Endodermal cell (in vitro differentiated cells): ENCODE data around the gene PRR9. TPM values are rescaled to one million over a fixed set of nuclear protein-coding genes. Genes with fewer than 3 reads are reported as not detected.

Experiments used
- DNase-seq: peaks from one replicate; pipeline ENCODE4 v3.0.0-alpha.2; 2017
- H3K27ac ChIP-seq: 2 replicates; pipeline ENCODE4 v1.5.1; 2013; ENCODE audit warnings: mild to moderate bottlenecking, low read depth, low read length, moderate library complexity
- H3K27me3 ChIP-seq: 2 replicates; pipeline ENCODE4 v1.6.1; 2013; ENCODE audit warnings: mild to moderate bottlenecking, low read length, moderate library complexity; ENCODE audit not compliant: insufficient read depth, control insufficient read depth, poor library complexity, severe bottlenecking
- H3K36me3 ChIP-seq: 2 replicates; pipeline ENCODE4 v1.7.0; 2013; ENCODE audit warnings: mild to moderate bottlenecking, low read length, moderate library complexity; ENCODE audit not compliant: control insufficient read depth, insufficient read depth
- H3K4me1 ChIP-seq: one replicate; pipeline ENCODE4 v1.7.0; 2013; ENCODE audit warnings: low read length; ENCODE audit not compliant: control insufficient read depth, insufficient read depth
- H3K4me3 ChIP-seq: 2 replicates; pipeline ENCODE4 v1.5.1; 2013; ENCODE audit warnings: mild to moderate bottlenecking, low read length, moderate library complexity
- H3K9ac ChIP-seq: 2 replicates; pipeline ENCODE4 v1.6.1; 2013; ENCODE audit warnings: mild to moderate bottlenecking, low read length, moderate library complexity; ENCODE audit not compliant: poor library complexity, severe bottlenecking; ENCODE audit errors: extremely low read depth
- H3K9me3 ChIP-seq: 2 replicates; pipeline ENCODE4 v1.6.1; 2013; ENCODE audit warnings: mild to moderate bottlenecking, low read length, moderate library complexity; ENCODE audit not compliant: control insufficient read depth
- H3K27ac Mint-ChIP-seq: 2 replicates; pipeline ENCODE4 v1.8.0; 2020; ENCODE audit warnings: mixed read lengths
- H3K27me3 Mint-ChIP-seq: 2 replicates; pipeline ENCODE4 v1.8.0; 2021; ENCODE audit warnings: mild to moderate bottlenecking, mixed read lengths; ENCODE audit not compliant: insufficient read depth
- H3K36me3 Mint-ChIP-seq: 2 replicates; pipeline ENCODE4 v1.8.0; 2020; ENCODE audit warnings: low read depth, mixed read lengths
- H3K4me1 Mint-ChIP-seq: 2 replicates; pipeline ENCODE4 v1.8.0; 2020; ENCODE audit warnings: mixed read lengths
- H3K4me3 Mint-ChIP-seq: 2 replicates; pipeline ENCODE4 v1.8.0; 2020; ENCODE audit warnings: mild to moderate bottlenecking, moderate library complexity, mixed read lengths
- H3K9me3 Mint-ChIP-seq: 2 replicates; pipeline ENCODE4 v1.8.0; 2020; ENCODE audit warnings: mild to moderate bottlenecking, mixed read lengths
- CTCF ChIP-seq: fragments of 200-600 bp; sonication (generic); conservative IDR thresholded peaks from 2 replicates; pipeline ENCODE4 v1.5.0; 2021; ENCODE audit warnings: antibody characterized with exemption, mild to moderate bottlenecking
- WGBS, 2 experiments: methylation state at CpG; one replicate each; pipeline versions ENCODE4 v1.1.5 to v1.1.7; 2013; ENCODE audit warnings: missing lambda C conversion rate in 2 of 2, mixed read lengths in 1 of 2; ENCODE audit not compliant: insufficient coverage in 1 of 2, insufficient read length in 1 of 2; 5-methylcytosine and 5-hydroxymethylcytosine counted together
- total RNA-seq, 2 donors: library from RNA; stranded (reverse); fragmentation: NEBNext Ultra II Directional in 1 of 2; extraction: Animal tissue kit (Norgen Biotek cat#: 25700) in 1 of 2; gene quantifications; 2 replicates in 1 of 2; 3 replicates in 1 of 2; pipeline ENCODE4 v1.2.1, GENCODE V29; 2021

The PRR9 gene
- total RNA-seq, 2 donors from 2014 or later: not detected

DNA sequence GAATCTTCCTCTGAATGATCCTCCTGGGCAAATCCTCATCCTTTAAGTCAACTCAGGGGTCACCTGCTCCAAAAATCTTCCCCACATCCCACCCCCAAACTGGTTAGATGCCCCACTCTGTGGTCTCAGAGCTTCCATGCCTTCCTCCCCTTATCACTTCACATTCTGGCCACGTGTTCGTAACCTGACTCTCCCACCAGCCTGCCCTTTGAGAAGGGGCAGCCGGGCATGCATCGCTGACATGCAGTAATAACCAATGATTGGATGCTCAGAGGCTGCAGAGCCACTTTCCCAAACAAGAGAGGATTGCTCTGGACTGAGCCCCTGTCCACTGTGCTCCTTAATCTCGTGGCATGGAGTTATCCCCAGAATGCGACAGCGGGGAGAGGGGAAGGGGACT lies 7.2 kb upstream of the PRR9 start:
- Mint-ChIP-seq H3K9me3 (no peaks in the 10 kb centered on the region), H3K36me3 (no peaks in the 10 kb centered on the region), H3K27ac (no peak overlapping the region), H3K27me3 (peaks cover 14% of the 10 kb centered on the region), H3K4me1 (peaks cover 10% of the 10 kb centered on the region), H3K4me3 (no peak overlapping the region)
- no peak for TF ChIP-seq CTCF
- no peaks in the 10 kb centered on the region for H3K27me3 ChIP-seq
- H3K36me3 ChIP-seq: no peaks in the 10 kb centered on the region
- H3K9ac ChIP-seq: no peak overlapping the region
- H3K4me1 ChIP-seq: no peaks in the 10 kb centered on the region
- 78 to 83% methylated on average over 3 to 7 of the region's 7 CpGs for WGBS, 2 experiments
- H3K9me3 ChIP-seq: no peaks in the 10 kb centered on the region
- no peak overlapping the region for H3K4me3 ChIP-seq
- DNase-seq: no peak
- no peak overlapping the region for H3K27ac ChIP-seq

- H3K27me3 ChIP-seq: no peaks in the 10 kb centered on the region
- no peak overlapping the region for H3K27ac Mint-ChIP-seq
- DNase-seq: no peak
- H3K9ac ChIP-seq: no peak overlapping the region
- no peaks in the 10 kb centered on the region for H3K36me3 Mint-ChIP-seq
- no peaks in the 10 kb centered on the region for H3K4me1 ChIP-seq
- no peaks in the 10 kb centered on the region for H3K9me3 ChIP-seq
- TF ChIP-seq CTCF: no peak
- H3K4me3 Mint-ChIP-seq: no peak overlapping the region
- H3K4me3 ChIP-seq: no peak overlapping the region
- H3K36me3 ChIP-seq: no peaks in the 10 kb centered on the region
- no peaks in the 10 kb centered on the region for H3K9me3 Mint-ChIP-seq
- H3K4me1 Mint-ChIP-seq: peaks cover 10% of the 10 kb centered on the region
- 56 to 70% methylated on average over 1 to 5 of the region's 5 CpGs for WGBS, 2 experiments
- H3K27me3 Mint-ChIP-seq: peaks cover 8% of the 10 kb centered on the region
- H3K27ac ChIP-seq: no peak overlapping the region
Measured at GRCh38 chr1:153212201-153212600, 5.2 kb upstream of the PRR9 start.

GRCh38 chr1:153213519-153213918 lies 3.9 kb upstream of the PRR9 start:
- Histone ChIP-seq H3K27me3 (no peaks in the 10 kb centered on the region), H3K9ac (no peak overlapping the region), H3K36me3 (no peaks in the 10 kb centered on the region), H3K9me3 (no peaks in the 10 kb centered on the region), H3K4me3 (no peak overlapping the region), H3K4me1 (no peaks in the 10 kb centered on the region), H3K27ac (no peak overlapping the region)
- Mint-ChIP-seq H3K27me3 (peaks cover 12% of the 10 kb centered on the region), H3K27ac (no peak overlapping the region), H3K4me1 (peaks cover 10% of the 10 kb centered on the region), H3K36me3 (no peaks in the 10 kb centered on the region), H3K4me3 (no peak overlapping the region), H3K9me3 (no peaks in the 10 kb centered on the region)
- TF ChIP-seq CTCF: no peak
- 89 to 100% methylated on average over 1 to 4 of the region's 4 CpGs for WGBS, 2 experiments
- no peak for DNase-seq
